Testis (tissue), 2 donors: Measurements from ENCODE around the gene CD163L1.

Experiments used
- CTCF ChIP-seq, 3 experiments: fragments of 450-650 bp in 2 of 3; fragments of 200-600 bp in 1 of 3; sonication (generic) in 1 of 3; IDR thresholded peaks; one replicate each; pipeline ENCODE4 v1.5.1; 2016 to 2019; ENCODE audit warnings: antibody characterized with exemption in 3 of 3, mild to moderate bottlenecking in 2 of 3, moderate library complexity in 1 of 3
- POLR2A ChIP-seq: fragments of 450-650 bp; IDR thresholded peaks from one replicate; pipeline ENCODE4 v1.6.1; 2017; ENCODE audit warnings: antibody characterized with exemption, mild to moderate bottlenecking, moderate library complexity

GRCh38 chr12:7486512-7486911 is 42.6 kb upstream of the CD163L1 start:
- no peak for TF ChIP-seq CTCF (IDR thresholded peaks at IDR 0.05)
- TF ChIP-seq POLR2A = no peak
